HCT116 (cell line): ENCODE data around the gene DCAF15. TPM values are rescaled to one million over a fixed set of nuclear protein-coding genes. Genes with fewer than 3 reads are reported as not detected.

Experiments used
- ATAC-seq: fragments of 200-7000 bp; cut with Tn5 transposase; 2 replicates; pipeline ENCODE4 v1.9.1; 2020; ENCODE audit warnings: mild to moderate bottlenecking, moderate library complexity
- BruUV-seq: library from RNA; stranded (reverse); fragments of 400-500 nt; replicated peaks from 2 replicates; lab custom pipeline; 2021; lab: Mats Ljungman, UMichigan
- CTCF ChIA-PET: fragments of 300-600 bp; sonication (Branson Sonifier 250); formaldehyde crosslinking; loops from one replicate; lab custom pipeline; 2021; ENCODE audit warnings: antibody characterized with exemption; lab: Charles Lee
- POLR2A ChIA-PET: fragments of 300-600, 350-600 bp; sonication (Branson Sonifier 250); formaldehyde crosslinking; loops from one replicate; lab custom pipeline; 2021; ENCODE audit warnings: antibody characterized with exemption; lab: Charles Lee
- RAD21 ChIA-PET, 2 experiments: fragments of 300-600 bp; sonication (Branson Sonifier 250); formaldehyde crosslinking; loops; one replicate each; lab custom pipeline; 2023; ENCODE audit warnings: low total read pairs in 2 of 2; ENCODE audit not compliant: uncharacterized antibody in 2 of 2, unreplicated experiment in 2 of 2, low non-redundant PET in 1 of 2; lab: Charles Lee
- DNase-seq: peaks from one replicate; pipeline ENCODE4 v3.0.0-alpha.2; 2010; ENCODE audit warnings: low read depth, low spot score
- H2AFZ ChIP-seq: fragments of 200-600 bp; shearing (Covaris generic), sonication (generic); 2 replicates; pipeline ENCODE4 v1.6.1; 2017; ENCODE audit warnings: low read depth, mixed run types, mixed read lengths, antibody characterized with exemption, low read length; ENCODE audit not compliant: poor library complexity, severe bottlenecking
- H3K27ac ChIP-seq: 2 replicates; pipeline ENCODE4 v1.5.1; 2012; ENCODE audit warnings: low read depth, low read length
- H3K27me3 ChIP-seq: fragments of 200-600 bp; sonication (generic); 2 replicates; pipeline ENCODE4 v1.6.1; 2016; ENCODE audit warnings: mixed run types, low read length, mixed read lengths; ENCODE audit not compliant: insufficient read depth
- H3K36me3 ChIP-seq, 2 experiments: fragments of 200-500 bp in 1 of 2; fragments of 200-600 bp in 1 of 2; sonication (Bioruptor generic) in 1 of 2; sonication (generic) in 1 of 2; 2 replicates each; pipeline versions ENCODE4 v1.5.1 to v1.6.1; 2014 to 2016; ENCODE audit warnings: low read length in 2 of 2, inconsistent platforms in 1 of 2, mixed read lengths in 1 of 2, mixed run types in 1 of 2; ENCODE audit not compliant: insufficient read depth in 2 of 2, control insufficient read depth in 1 of 2
- H3K4me1 ChIP-seq, 2 experiments: fragments of 200-600 bp in 1 of 2; sonication (generic) in 1 of 2; 2 replicates each; pipeline versions ENCODE4 v1.5.1 to v1.6.1; 2012 to 2017; ENCODE audit warnings: low read length in 2 of 2, inconsistent platforms in 1 of 2, mild to moderate bottlenecking in 1 of 2, mixed read lengths in 1 of 2, mixed run types in 1 of 2, moderate library complexity in 1 of 2; ENCODE audit not compliant: insufficient read depth in 2 of 2, control insufficient read depth in 1 of 2
- H3K4me2 ChIP-seq: fragments of 200-600 bp; sonication (generic); 2 replicates; pipeline ENCODE4 v1.6.1; 2017; ENCODE audit warnings: mixed run types, low read length, mixed read lengths
- H3K4me3 ChIP-seq, 2 experiments: fragments of 200-600 bp in 1 of 2; sonication (generic) in 1 of 2; replicated peaks in 1 of 2; 2 replicates each; pipeline ENCODE4 v1.5.1; 2011 to 2016; ENCODE audit warnings: low read length in 2 of 2, control low read depth in 1 of 2, low read depth in 1 of 2, mild to moderate bottlenecking in 1 of 2, mixed read lengths in 1 of 2, mixed run types in 1 of 2
- H3K79me2 ChIP-seq: fragments of 200-600 bp; sonication (generic); 2 replicates; pipeline ENCODE4 v1.6.1; 2017; ENCODE audit warnings: mild to moderate bottlenecking, mixed run types, low read length, moderate library complexity, mixed read lengths; ENCODE audit not compliant: insufficient read depth
- H3K9ac ChIP-seq: fragments of 200-600 bp; sonication (generic); 2 replicates; pipeline ENCODE4 v1.6.1; 2016; ENCODE audit warnings: low read length, mixed read lengths
- H3K9me2 ChIP-seq: fragments of 200-600 bp; sonication (generic), shearing (Covaris generic); 2 replicates; pipeline ENCODE4 v1.6.1; 2017; ENCODE audit warnings: mixed run types, mild to moderate bottlenecking, moderate library complexity; ENCODE audit not compliant: insufficient read depth
- H3K9me3 ChIP-seq, 2 experiments: fragments of 200-500 bp in 1 of 2; fragments of 200-600 bp in 1 of 2; sonication (Bioruptor generic) in 1 of 2; sonication (generic) in 1 of 2; 2 replicates each; pipeline ENCODE4 v1.6.1; 2014 to 2017; ENCODE audit warnings: low read length in 2 of 2, mixed read lengths in 2 of 2, inconsistent platforms in 1 of 2, low read depth in 1 of 2, mild to moderate bottlenecking in 1 of 2, mixed run types in 1 of 2, moderate library complexity in 1 of 2; ENCODE audit not compliant: control insufficient read depth in 1 of 2, insufficient read depth in 1 of 2
- H4K20me1 ChIP-seq: fragments of 200-600 bp; sonication (generic), shearing (Covaris generic); 2 replicates; pipeline ENCODE4 v1.6.1; 2017; ENCODE audit warnings: mixed run types, mild to moderate bottlenecking, moderate library complexity; ENCODE audit not compliant: insufficient read depth
- ATF3 ChIP-seq: IDR thresholded peaks from 2 replicates; pipeline ENCODE4 v1.6.1; 2012
- CBX3 ChIP-seq: IDR thresholded peaks from 2 replicates; pipeline ENCODE4 v1.6.1; 2012; ENCODE audit warnings: low read depth
- CEBPB ChIP-seq: IDR thresholded peaks from 2 replicates; pipeline ENCODE4 v1.6.1; 2012; ENCODE audit warnings: low read depth
- ELF1 ChIP-seq: IDR thresholded peaks from 2 replicates; pipeline ENCODE4 v1.6.1; 2012; ENCODE audit warnings: low read depth, borderline replicate concordance
- EZH2 ChIP-seq: fragments of 200-600 bp; sonication (generic); IDR thresholded peaks from 2 replicates; pipeline ENCODE4 v1.6.1; 2017; ENCODE audit warnings: antibody characterized with exemption, mixed run types
- EZH2phosphoT487 ChIP-seq: fragments of 200-600 bp; IDR thresholded peaks from 2 replicates; pipeline ENCODE4 v1.6.1; 2018; ENCODE audit warnings: antibody characterized with exemption, borderline replicate concordance
- POLR2A ChIP-seq: IDR thresholded peaks from 2 replicates; pipeline ENCODE4 v1.7.0; 2011; ENCODE audit warnings: borderline replicate concordance; ENCODE audit not compliant: insufficient read depth, insufficient read length; ENCODE audit errors: extremely low read depth
- SP1 ChIP-seq: IDR thresholded peaks from 2 replicates; pipeline ENCODE4 v1.6.1; 2012; ENCODE audit warnings: low read depth
- intact Hi-C: fragments of 100-400 bp; cut with micrococcal nuclease; formaldehyde crosslinking; loops from 2 replicates; pipeline ENCODE4 v1.10.0; 2022
- total RNA-seq: library from RNA; stranded (reverse); gene quantifications from one replicate; pipeline ENCODE4 v1.2.1, GENCODE V29; 2021; ENCODE audit not compliant: unreplicated experiment
- TF ChIP-seq, protein P1 (sequence below), 3 experiments: fragments of 200-600 bp in 1 of 3; sonication (generic) in 1 of 3; IDR thresholded peaks in 2 of 3; conservative IDR thresholded peaks in 1 of 3; 2 replicates each; pipeline ENCODE4 v1.5.1; 2012 to 2017; ENCODE audit warnings: low read depth in 2 of 3, low read length in 2 of 3, antibody characterized with exemption in 1 of 3, borderline replicate concordance in 1 of 3, control low read depth in 1 of 3, mild to moderate bottlenecking in 1 of 3, mixed read lengths in 1 of 3, mixed run types in 1 of 3, moderate library complexity in 1 of 3; ENCODE audit not compliant: insufficient read depth in 1 of 3
- TF ChIP-seq, protein P2 (sequence below): IDR thresholded peaks from 2 replicates; pipeline ENCODE4 v1.6.1; 2012

DCAF15 gene
- total RNA-seq, 1 experiment from 2014 or later, result 46.2 TPM

- H3K4me3 ChIP-seq, result no peak overlapping the region; a peak in 1 of 4 replicates
- H3K27ac ChIP-seq, result peak overlapping the region; percentile 12; the same call in 1 of the 2 replicates
- no peaks in the 10 kb centered on the region for H4K20me1 ChIP-seq
- H3K9me2 ChIP-seq, result no peaks in the 10 kb centered on the region
- no peak for DNase-seq
- no peak overlapping the region for H2AFZ ChIP-seq
- no peaks in the 10 kb centered on the region for H3K27me3 ChIP-seq
- H3K9me3 ChIP-seq, result no peaks in the 10 kb centered on the region
- no TSS peak for BruUV-seq
- RAD21 ChIA-PET, result no interaction called here
- no peak for TF ChIP-seq ELF1
- TF ChIP-seq POLR2A, result no peak
- TF ChIP-seq, protein P1, sequence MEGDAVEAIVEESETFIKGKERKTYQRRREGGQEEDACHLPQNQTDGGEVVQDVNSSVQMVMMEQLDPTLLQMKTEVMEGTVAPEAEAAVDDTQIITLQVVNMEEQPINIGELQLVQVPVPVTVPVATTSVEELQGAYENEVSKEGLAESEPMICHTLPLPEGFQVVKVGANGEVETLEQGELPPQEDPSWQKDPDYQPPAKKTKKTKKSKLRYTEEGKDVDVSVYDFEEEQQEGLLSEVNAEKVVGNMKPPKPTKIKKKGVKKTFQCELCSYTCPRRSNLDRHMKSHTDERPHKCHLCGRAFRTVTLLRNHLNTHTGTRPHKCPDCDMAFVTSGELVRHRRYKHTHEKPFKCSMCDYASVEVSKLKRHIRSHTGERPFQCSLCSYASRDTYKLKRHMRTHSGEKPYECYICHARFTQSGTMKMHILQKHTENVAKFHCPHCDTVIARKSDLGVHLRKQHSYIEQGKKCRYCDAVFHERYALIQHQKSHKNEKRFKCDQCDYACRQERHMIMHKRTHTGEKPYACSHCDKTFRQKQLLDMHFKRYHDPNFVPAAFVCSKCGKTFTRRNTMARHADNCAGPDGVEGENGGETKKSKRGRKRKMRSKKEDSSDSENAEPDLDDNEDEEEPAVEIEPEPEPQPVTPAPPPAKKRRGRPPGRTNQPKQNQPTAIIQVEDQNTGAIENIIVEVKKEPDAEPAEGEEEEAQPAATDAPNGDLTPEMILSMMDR (IDR thresholded peaks at IDR 0.05 in 2 of 3, conservative IDR thresholded peaks at IDR 0.05 in 1 of 3; ENCODE audit: borderline replicate concordance in 1 of 3, insufficient read depth in 1 of 3, low read depth in 2 of 3, low read length in 2 of 3), result no peak
- TF ChIP-seq EZH2phosphoT487, result no peak
- no peak for TF ChIP-seq SP1
- POLR2A ChIA-PET, result no interaction called here
- CTCF ChIA-PET, result no interaction called here
- ATAC-seq, result no peak
- H3K4me2 ChIP-seq, result peak overlapping the region; percentile 97; the same call in 1 of the 2 replicates
- H3K36me3 ChIP-seq, result peaks cover 11 to 21% of the 10 kb centered on the region in 2 experiments; a peak in 3 of 4 replicates
- peaks cover 21% of the 10 kb centered on the region for H3K79me2 ChIP-seq
- H3K9ac ChIP-seq, result no peak overlapping the region
- H3K4me1 ChIP-seq, result peaks cover 7 to 18% of the 10 kb centered on the region in 2 experiments
- intact Hi-C loops, result no loop called here
Measured at GRCh38 chr19:13954185-13954584, 1.9 kb downstream of the DCAF15 start.

DNA sequence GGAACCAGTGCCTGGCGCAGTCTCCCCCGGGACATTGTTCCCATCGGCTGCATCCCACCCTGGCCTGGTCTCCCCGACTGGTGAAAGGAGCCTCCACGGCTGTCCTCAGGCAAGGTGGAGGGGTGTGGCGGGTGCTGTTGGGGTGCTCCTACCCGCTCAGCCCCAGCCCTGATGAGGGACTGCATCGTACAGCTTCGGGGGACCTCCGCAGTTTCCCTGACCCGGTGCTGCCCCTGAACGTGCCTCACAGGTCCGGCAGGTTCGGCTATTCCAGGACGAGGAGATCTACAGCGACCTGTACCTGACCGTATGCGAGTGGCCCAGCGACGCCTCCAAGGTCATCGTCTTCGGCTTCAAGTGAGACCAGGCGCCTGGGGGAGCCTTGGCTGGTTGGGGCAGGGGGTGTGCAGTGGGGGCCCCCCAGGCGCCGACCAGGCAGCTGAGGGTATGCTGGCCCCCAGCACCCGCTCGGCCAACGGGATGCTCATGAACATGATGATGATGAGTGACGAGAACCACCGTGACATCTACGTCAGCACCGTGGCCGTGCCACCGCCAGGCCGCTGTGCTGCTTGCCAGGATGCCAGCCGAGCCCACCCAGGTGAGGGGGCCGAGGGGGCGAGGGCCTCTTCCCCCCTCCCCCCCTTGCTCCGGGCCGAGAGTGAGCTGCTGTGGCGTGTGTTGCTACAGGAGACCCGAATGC is 3.5 kb downstream of the DCAF15 start:
- DNase-seq (no peak), ATAC-seq (no peak)
- no peak overlapping the region for H3K9ac ChIP-seq
- no peaks in the 10 kb centered on the region for H4K20me1 ChIP-seq
- peaks cover 21% of the 10 kb centered on the region for H3K79me2 ChIP-seq
- peaks cover 7 to 18% of the 10 kb centered on the region in 2 experiments for H3K4me1 ChIP-seq
- no peak overlapping the region for H3K4me3 ChIP-seq
- ChIA-PET CTCF (no interaction called here), POLR2A (no interaction called here), RAD21 (no interaction called here)
- H3K9me3 ChIP-seq, result no peaks in the 10 kb centered on the region
- H2AFZ ChIP-seq, result no peak overlapping the region
- H3K36me3 ChIP-seq, result peaks cover 11 to 30% of the 10 kb centered on the region in 2 experiments; a peak in 3 of 4 replicates
- BruUV-seq, result no TSS peak
- H3K27ac ChIP-seq, result no peak overlapping the region
- no peaks in the 10 kb centered on the region for H3K27me3 ChIP-seq
- no peaks in the 10 kb centered on the region for H3K9me2 ChIP-seq
- intact Hi-C loops, result no loop called here
- no peak for TF ChIP-seq CBX3
- no peak for TF ChIP-seq ATF3
- TF ChIP-seq EZH2phosphoT487, result no peak
- TF ChIP-seq EZH2, result no peak
- TF ChIP-seq, protein P2, sequence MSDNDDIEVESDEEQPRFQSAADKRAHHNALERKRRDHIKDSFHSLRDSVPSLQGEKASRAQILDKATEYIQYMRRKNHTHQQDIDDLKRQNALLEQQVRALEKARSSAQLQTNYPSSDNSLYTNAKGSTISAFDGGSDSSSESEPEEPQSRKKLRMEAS, result no peak
- TF ChIP-seq CEBPB, result no peak
- no peak overlapping the region for H3K4me2 ChIP-seq
